ENCODE data around the gene TFEB.

Gene TFEB

DNA sequence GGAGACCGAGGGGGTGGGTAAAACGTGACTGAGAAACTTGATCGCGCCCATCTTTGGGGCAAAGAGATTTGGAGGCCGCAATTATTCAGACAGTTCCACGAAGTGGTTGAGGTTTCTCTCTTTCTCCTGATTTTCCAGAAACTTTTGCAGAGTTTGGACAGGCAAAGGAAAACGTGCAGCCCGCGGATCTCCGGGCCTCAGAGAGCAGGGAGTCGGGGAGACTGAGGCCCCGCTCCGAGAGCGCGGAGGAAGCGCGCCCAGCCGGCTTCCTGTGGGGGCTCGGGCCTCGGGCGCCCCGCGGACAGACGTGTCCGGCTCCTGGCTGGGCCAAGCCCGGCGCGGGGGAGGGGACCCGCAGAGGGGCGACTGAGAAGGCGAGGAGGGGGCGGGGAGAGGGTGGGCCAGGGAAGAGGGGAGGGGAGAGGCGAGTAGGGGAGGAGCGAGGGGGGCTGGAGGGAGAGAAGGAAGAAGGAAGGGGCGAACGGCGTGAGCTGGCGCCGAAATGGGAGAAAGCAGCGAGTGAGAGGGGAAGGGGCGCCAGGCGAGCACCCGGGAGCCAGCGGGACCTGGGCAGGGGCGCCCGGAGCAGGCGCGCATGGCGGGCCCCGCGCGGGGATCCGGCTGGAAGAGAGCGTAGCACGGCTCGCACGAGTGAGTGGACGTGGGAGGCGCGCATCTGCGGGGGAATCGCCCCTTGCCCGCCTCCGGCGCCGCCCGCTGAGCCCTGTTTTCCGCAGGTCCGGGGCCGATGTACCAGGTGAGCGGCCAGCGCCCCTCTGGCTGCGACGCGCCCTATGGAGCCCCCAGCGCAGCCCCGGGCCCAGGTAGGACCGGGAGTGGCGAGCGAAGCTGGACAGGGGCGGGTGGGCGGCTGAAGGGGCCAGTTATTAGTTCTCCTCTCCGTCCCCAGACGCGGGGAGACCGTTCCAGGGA is 97.1 kb downstream of the TFEB start, which contains the start of gene MDFI:
Gene MDFI, plus strand, starts transcription at position 467 of the 933 bp plus-strand sequence. Its CDS starts 282 bp downstream, at position 749.
- DNase-seq (ENCODE audit: low read depth) = no peak

DNA sequence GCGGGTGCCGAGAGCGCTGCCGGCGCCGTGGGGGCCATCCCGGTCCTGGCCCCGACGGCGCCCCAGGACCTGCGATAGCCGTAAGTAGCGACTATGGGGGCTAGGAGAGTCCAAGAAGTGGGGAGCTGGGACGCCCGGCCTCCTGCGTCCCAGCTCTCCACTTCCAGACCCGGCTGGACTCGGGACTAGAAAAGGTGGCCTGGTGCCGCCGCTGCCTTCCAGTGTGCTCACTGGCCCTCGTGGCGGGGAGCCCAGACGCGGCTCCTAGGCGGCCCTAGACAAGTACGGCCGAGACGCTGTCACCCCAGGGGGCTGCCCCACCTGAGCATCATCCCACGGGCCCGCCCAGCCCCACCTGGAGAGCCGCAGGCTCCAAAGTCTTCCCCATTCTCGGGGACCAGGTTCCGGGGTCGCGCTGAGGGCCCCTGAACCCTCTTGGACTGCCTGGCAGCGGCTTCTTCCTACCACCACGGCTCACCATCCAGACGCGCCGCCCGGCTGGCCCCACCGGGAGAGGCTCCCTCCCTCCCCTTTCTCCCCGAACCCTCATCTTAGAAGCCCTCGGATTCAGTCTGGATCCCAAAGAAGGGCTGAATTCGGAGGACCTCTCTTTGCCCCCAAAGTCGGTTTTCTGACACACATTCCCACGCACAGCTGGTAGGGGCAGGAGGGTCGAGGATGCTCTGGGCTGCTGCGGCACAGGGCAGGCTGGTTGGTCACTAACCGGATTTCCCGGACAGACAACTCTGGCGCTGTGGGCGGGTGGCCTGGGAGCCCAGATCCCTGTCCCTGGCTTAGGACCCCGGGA is 98.0 kb downstream of the TFEB start:
- no peak for DNase-seq (ENCODE audit: low read depth)

DNA sequence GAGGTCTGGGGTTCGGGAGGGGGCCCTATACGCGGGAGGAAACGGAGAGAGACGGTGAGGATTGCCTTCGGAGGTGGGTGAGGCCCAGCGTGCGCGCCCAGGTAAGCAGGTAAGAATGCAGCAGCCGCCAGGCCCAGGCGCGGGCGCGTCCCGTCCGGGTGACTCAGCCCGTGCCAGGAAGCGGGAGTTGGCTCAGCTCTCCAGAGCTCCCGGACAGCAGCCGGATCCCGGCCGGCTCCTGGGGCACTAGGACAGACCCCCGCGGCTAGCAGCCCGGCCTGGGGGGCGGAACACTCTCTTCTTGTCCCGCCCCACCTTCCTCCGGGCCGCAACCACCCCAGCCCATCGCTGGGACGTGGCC is 98.6 kb downstream of the TFEB start:
- no peak for DNase-seq (ENCODE audit: low read depth)

DNA sequence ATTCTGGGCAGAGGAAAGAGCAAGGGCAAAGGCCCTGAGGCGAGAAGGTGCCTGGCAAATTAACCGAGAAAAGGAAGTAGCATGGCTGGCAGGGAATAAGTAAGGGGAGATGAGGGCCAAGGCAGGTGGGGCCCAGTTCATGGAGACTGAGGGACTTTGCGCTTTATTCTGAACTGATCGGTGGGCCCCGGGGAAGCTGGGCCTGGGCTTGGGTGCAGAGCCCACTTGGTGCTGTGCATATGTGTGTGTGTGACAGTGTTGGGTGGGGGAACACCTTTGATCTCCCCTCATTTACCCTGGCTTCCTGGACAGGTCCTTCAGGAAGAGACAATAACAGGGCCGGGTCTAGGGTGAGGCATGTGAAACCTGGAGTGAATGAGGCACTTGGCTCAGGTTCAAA is 100.0 kb downstream of the TFEB start:
- no peak for DNase-seq (ENCODE audit: low read depth)

DNA sequence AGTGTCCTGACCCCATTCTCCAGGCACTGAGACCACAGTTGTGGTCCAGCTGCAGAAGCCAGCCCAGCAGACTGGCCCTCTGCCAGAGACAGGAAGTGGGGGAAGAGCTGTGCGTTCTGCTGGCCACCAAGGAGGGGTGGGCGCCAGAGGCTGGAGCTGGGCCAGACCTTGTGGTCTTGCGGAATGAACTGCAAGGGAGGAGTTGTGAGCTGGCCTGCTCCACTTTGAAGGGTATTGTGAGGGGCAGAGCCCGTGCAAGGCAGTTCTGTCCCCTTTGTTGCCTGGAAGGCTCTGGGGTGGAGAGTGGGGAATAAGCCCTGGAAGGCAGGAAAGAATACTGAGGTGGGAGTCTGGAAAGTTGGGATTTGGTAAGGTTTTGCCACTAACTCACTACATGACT is 100.8 kb downstream of the TFEB start:
- DNase-seq (ENCODE audit: low read depth) = peak; percentile 9
